Astrocyte (in vitro differentiated cells and primary cell): ENCODE measurements around the gene CTU1. TPM values are rescaled to one million over a fixed set of nuclear protein-coding genes. Genes with fewer than 3 reads are reported as not detected.

Experiments used
- DNase-seq: peaks from one replicate; pipeline ENCODE4 v3.0.0-alpha.2; 2010; ENCODE audit warnings: low read depth
- FAIRE-seq: peaks from 2 replicates; lab custom pipeline; 2011; peaks lifted over from hg19 to GRCh38; lab: Jason Lieb, UNC
- H2AFZ ChIP-seq: 2 replicates; pipeline ENCODE4 v1.6.0; 2012; ENCODE audit warnings: low read depth, low read length, inconsistent platforms
- H3K27ac ChIP-seq: 2 replicates; pipeline ENCODE4 v1.5.1; 2011; ENCODE audit warnings: low read depth, low read length, inconsistent platforms
- H3K27me3 ChIP-seq: 2 replicates; pipeline ENCODE4 v1.6.0; 2011; ENCODE audit warnings: low read length, inconsistent platforms; ENCODE audit not compliant: insufficient read depth
- H3K36me3 ChIP-seq: 2 replicates; pipeline ENCODE4 v1.5.1; 2011; ENCODE audit warnings: low read length, inconsistent platforms; ENCODE audit not compliant: insufficient read depth
- H3K4me1 ChIP-seq: 2 replicates; pipeline ENCODE4 v1.5.1; 2011; ENCODE audit warnings: low read length, inconsistent platforms; ENCODE audit not compliant: insufficient read depth
- H3K4me2 ChIP-seq: 2 replicates; pipeline ENCODE4 v1.6.0; 2012; ENCODE audit warnings: low read length, inconsistent platforms
- H3K4me3 ChIP-seq: 2 replicates; pipeline ENCODE4 v1.5.1; 2011; ENCODE audit warnings: low read depth, mild to moderate bottlenecking, low read length, inconsistent platforms; ENCODE audit not compliant: insufficient read depth
- H3K79me2 ChIP-seq: 2 replicates; pipeline ENCODE4 v1.6.0; 2012; ENCODE audit warnings: mild to moderate bottlenecking, low read length, inconsistent platforms; ENCODE audit not compliant: insufficient read depth
- H3K9ac ChIP-seq: 2 replicates; pipeline ENCODE4 v1.6.0; 2012; ENCODE audit warnings: mild to moderate bottlenecking, low read length, inconsistent platforms
- H3K9me3 ChIP-seq: 2 replicates; pipeline ENCODE4 v1.5.1; 2012; ENCODE audit warnings: low read depth, mild to moderate bottlenecking, low read length, inconsistent platforms; ENCODE audit not compliant: insufficient read depth
- H4K20me1 ChIP-seq: 2 replicates; pipeline ENCODE4 v1.6.0; 2012; ENCODE audit warnings: low read length, inconsistent platforms; ENCODE audit not compliant: insufficient read depth
- H3K27ac Mint-ChIP-seq: one replicate; pipeline ENCODE4 v1.8.0; 2021; ENCODE audit warnings: mild to moderate bottlenecking, mixed read lengths; ENCODE audit not compliant: unreplicated experiment
- H3K27me3 Mint-ChIP-seq: one replicate; pipeline ENCODE4 v1.8.0; 2021; ENCODE audit warnings: low read depth, mixed read lengths; ENCODE audit not compliant: unreplicated experiment
- H3K36me3 Mint-ChIP-seq: one replicate; pipeline ENCODE4 v1.8.0; 2021; ENCODE audit warnings: low read depth, mixed read lengths; ENCODE audit not compliant: unreplicated experiment
- H3K4me1 Mint-ChIP-seq: one replicate; pipeline ENCODE4 v1.8.0; 2021; ENCODE audit warnings: low read depth, mixed read lengths; ENCODE audit not compliant: unreplicated experiment
- H3K4me3 Mint-ChIP-seq: one replicate; pipeline ENCODE4 v1.8.0; 2021; ENCODE audit warnings: mild to moderate bottlenecking, moderate library complexity, mixed read lengths; ENCODE audit not compliant: unreplicated experiment
- H3K9me3 Mint-ChIP-seq: one replicate; pipeline ENCODE4 v1.8.0; 2021; ENCODE audit warnings: mild to moderate bottlenecking, mixed read lengths; ENCODE audit not compliant: unreplicated experiment
- EZH2 ChIP-seq: IDR thresholded peaks from 2 replicates; pipeline ENCODE4 v1.6.1; 2012; ENCODE audit warnings: mild to moderate bottlenecking, low read length, inconsistent platforms; ENCODE audit not compliant: insufficient read depth
- total RNA-seq: library from RNA; stranded (reverse); gene quantifications from 2 replicates; pipeline ENCODE4 v1.2.1, GENCODE V29; 2021
- TF ChIP-seq, protein P1 (sequence below): IDR thresholded peaks from 2 replicates; pipeline ENCODE4 v1.5.1; 2011; ENCODE audit warnings: low read depth, mild to moderate bottlenecking, inconsistent platforms, low read length, moderate library complexity; ENCODE audit not compliant: insufficient read depth

Gene CTU1
- total RNA-seq, 1 donor from 2014 or later, result 6.4 TPM

DNA sequence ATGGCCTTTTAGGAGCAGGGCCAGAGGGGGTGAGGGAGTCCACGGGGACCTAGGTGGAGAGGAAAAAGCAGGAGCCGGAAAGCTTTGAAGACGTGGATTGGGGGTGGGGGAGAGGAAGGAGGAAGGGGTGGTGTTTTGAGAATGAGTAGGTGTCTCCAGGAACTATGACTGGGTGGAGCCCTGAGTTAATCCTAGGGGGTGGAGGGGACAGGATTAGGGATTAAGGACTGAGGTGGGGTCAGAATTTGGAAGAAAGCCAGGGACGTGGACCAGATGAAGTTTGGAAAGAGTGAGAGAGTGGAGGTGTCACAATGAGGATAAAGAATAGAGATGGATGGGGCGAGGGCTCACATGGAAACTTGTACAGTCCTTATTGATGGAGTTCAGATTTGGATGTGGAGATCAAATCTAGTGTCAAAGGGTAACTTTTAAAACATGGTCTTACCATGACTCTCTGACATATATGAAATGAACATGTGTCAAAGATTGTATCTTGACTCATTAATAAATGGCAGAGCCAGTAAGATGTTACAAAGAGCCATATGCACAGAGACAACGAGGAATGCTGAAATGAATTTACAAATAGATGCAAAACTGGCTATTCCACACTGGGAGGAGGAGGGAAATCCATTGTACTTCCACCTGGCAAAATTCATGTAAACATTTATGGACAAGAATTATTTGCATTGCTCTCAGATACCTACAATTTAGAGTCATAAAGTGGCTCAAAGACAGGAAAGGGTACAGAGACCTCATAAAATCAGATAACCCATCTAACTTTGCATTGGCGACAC is 41.6 kb downstream of the CTU1 start:
- no peak overlapping the region for H2AFZ ChIP-seq
- peaks cover 28% of the 10 kb centered on the region for H3K27me3 Mint-ChIP-seq
- no peaks in the 10 kb centered on the region for H3K4me1 Mint-ChIP-seq
- no peaks in the 10 kb centered on the region for H3K79me2 ChIP-seq
- FAIRE-seq, result no peak
- H3K4me3 ChIP-seq, result no peak overlapping the region
- peaks cover 8% of the 10 kb centered on the region for H3K9me3 Mint-ChIP-seq
- H3K4me3 Mint-ChIP-seq, result no peak overlapping the region
- H3K9ac ChIP-seq, result no peak overlapping the region
- H3K27me3 ChIP-seq, result no peaks in the 10 kb centered on the region
- no peak for DNase-seq
- TF ChIP-seq, protein P1, sequence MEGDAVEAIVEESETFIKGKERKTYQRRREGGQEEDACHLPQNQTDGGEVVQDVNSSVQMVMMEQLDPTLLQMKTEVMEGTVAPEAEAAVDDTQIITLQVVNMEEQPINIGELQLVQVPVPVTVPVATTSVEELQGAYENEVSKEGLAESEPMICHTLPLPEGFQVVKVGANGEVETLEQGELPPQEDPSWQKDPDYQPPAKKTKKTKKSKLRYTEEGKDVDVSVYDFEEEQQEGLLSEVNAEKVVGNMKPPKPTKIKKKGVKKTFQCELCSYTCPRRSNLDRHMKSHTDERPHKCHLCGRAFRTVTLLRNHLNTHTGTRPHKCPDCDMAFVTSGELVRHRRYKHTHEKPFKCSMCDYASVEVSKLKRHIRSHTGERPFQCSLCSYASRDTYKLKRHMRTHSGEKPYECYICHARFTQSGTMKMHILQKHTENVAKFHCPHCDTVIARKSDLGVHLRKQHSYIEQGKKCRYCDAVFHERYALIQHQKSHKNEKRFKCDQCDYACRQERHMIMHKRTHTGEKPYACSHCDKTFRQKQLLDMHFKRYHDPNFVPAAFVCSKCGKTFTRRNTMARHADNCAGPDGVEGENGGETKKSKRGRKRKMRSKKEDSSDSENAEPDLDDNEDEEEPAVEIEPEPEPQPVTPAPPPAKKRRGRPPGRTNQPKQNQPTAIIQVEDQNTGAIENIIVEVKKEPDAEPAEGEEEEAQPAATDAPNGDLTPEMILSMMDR, result no peak
- no peak for TF ChIP-seq EZH2
- H3K4me1 ChIP-seq, result no peaks in the 10 kb centered on the region
- H3K4me2 ChIP-seq, result no peak overlapping the region
- no peaks in the 10 kb centered on the region for H3K36me3 ChIP-seq
- no peak overlapping the region for H3K27ac Mint-ChIP-seq
- H3K36me3 Mint-ChIP-seq, result no peaks in the 10 kb centered on the region
- H4K20me1 ChIP-seq, result no peaks in the 10 kb centered on the region
- no peak overlapping the region for H3K27ac ChIP-seq
- no peaks in the 10 kb centered on the region for H3K9me3 ChIP-seq

DNA sequence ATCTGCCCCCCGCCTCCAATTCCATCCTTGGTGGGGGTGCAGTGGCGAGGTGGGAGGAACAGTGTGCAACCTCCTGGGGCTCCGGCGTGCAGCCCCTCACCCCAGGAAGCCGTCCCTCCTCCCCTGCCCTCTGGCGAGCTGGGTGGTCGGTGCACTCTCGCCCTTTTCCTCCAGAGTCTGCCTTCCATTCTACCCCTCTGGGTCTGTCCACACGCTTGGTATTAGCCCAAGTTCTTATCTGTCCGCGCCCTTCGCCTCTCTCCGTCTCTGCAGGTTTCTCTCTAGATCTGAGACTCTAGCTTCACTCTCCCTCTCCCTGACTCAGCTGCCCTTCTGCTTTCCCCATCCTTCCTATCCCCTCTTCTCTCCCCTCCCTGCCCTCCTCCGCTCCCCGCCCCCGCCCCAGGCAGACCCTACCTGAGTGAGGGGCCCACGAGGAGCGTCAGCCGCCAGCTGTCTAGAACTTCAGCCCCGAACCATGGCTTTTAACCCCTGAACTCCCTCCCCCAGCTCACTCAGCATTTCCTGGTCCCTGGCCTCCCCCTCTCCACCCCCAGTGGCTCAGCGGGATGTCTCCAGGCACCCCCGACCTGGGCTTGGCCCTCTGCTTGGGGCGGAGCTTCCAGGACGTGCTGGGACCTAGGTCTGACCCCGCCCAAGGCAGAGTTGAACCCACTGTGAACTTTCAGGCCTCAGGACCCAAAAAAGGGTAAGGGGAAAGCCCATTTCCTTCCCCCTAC is 42.8 kb downstream of the CTU1 start:
- no peaks in the 10 kb centered on the region for H4K20me1 ChIP-seq
- TF ChIP-seq, protein P1, result no peak
- no peak for TF ChIP-seq EZH2

More for the DNA sequence above, 42.8 kb downstream of the CTU1 start:
- H3K36me3 Mint-ChIP-seq, result no peaks in the 10 kb centered on the region
- no peaks in the 10 kb centered on the region for H3K9me3 ChIP-seq
- H3K4me1 Mint-ChIP-seq, result no peaks in the 10 kb centered on the region
- H3K27ac Mint-ChIP-seq, result no peak overlapping the region
- H3K36me3 ChIP-seq, result no peaks in the 10 kb centered on the region
- H3K4me3 Mint-ChIP-seq, result peak overlapping the region; percentile 66
- H3K4me2 ChIP-seq, result no peak overlapping the region
- H3K79me2 ChIP-seq, result no peaks in the 10 kb centered on the region
- H3K9me3 Mint-ChIP-seq, result peaks cover 13% of the 10 kb centered on the region
- no peak overlapping the region for H3K9ac ChIP-seq
- no peak for DNase-seq
- H3K4me1 ChIP-seq, result no peaks in the 10 kb centered on the region
- H3K27me3 ChIP-seq, result no peaks in the 10 kb centered on the region
- peaks cover 31% of the 10 kb centered on the region for H3K27me3 Mint-ChIP-seq
- no peak overlapping the region for H3K27ac ChIP-seq
- H3K4me3 ChIP-seq, result no peak overlapping the region
- H2AFZ ChIP-seq, result no peak overlapping the region
- FAIRE-seq, result no peak
